Measurements from ENCODE around the gene CFAP77.

GRCh38 chr9:132514821-132515220 is 104.8 kb downstream of the CFAP77 start:
- TF ChIP-seq MAX (IDR thresholded peaks at IDR 0.05; ENCODE audit: low read depth, low read length) (no peak), CTCF (IDR thresholded peaks at IDR 0.05; ENCODE audit: low read depth, low read length) (no peak), MYC (IDR thresholded peaks at IDR 0.05; ENCODE audit: low read depth, low read length) (no peak), POLR2A (IDR thresholded peaks at IDR 0.05; ENCODE audit: extremely low read depth, insufficient read length) (no peak)

All from NB4 (cell line).